ENCODE measurements around the gene SLC6A1.

Gene SLC6A1

DNA sequence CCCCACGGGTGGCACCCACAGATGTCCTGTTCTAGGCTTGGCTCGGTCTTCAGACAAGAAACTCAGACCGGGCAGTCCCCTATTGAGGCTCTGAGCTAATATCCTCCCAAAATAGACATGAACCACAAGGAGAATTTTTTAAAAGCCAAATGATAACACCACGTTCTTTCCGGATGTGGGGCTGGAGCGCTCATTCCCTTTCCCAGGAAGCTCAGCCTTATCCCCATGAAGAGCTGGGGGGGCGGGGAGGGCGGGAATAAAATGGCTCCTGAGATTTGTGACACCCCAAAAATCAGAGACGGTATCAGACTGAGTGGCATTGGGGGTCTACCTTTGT, 1.1 kb downstream of the SLC6A1 start:
- no peak for DNase-seq (ENCODE audit: low spot score)

DNA sequence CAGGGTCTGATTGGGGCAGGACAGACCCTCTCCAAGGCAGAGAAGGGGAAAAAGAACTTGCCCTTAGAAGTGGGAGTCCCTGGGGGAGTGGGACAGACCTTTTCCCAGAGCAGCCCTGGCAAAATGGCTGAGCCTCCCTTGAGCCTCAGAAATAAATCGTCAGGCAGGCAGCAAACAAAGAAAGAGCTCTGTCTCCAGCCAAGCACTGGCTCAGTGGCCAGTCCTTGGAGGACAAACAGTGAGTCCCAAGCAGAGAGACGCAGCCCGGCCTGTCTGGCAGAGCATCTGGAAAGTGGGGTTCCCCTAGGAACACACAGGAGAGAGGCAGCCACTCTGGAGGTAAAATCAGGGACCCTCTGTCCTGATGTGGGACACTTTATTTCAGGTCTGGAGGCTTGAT, 1.8 kb downstream of the SLC6A1 start:
- no peak for DNase-seq (ENCODE audit: low spot score)

DNA sequence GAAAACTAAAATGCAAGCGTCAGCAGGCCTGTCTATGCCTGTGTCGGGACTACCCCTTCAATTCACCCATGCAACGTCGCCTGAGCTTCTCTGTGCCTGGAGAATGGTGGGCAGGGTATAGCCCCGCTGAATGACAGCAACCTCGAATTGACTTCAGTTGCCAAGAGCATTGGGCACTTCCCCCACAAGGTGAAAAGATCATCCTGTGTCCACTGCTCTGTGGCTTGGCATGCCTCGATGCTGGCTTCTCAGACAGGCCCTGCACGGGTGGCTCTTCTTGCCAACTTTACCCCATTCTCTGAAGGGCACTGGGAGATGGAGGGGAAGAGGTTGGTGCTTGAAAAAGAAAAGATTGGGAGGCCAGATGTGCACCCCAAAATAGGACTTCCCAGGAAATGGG, 3.3 kb downstream of the SLC6A1 start:
- DNase-seq (ENCODE audit: low spot score): no peak

DNA sequence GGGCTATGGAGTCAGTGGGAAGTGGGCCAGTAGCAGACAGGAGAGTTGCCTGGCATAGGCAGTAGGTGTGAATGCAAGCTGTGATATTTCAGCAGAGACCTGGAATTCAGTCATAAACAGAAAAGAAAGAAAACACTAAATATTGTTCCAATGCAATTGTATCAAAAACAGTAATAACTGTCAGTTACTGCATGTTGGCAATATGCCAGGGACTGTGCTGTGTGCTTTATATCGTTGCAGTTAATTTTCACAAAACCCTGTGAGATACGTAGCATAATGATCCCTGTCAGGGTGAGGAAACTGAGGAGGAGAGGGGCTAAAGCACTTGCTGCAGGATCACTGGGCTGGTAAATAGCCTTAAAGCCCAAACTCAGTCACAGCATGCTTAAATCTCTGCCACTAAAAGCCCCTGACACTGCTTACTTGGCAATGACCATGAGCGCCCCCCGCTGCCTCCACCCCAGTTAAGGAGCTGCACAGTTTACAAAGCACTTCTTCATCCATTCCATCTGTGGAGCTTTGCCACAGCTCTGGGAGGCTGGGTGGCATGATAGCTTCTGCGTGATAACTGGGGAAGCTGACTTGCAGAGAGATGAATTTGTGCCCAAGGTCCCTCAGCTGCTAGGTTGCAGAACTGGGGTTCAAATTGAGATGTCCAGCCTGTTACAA, 3.9 kb downstream of the SLC6A1 start:
- DNase-seq (ENCODE audit: low spot score): no peak

DNA sequence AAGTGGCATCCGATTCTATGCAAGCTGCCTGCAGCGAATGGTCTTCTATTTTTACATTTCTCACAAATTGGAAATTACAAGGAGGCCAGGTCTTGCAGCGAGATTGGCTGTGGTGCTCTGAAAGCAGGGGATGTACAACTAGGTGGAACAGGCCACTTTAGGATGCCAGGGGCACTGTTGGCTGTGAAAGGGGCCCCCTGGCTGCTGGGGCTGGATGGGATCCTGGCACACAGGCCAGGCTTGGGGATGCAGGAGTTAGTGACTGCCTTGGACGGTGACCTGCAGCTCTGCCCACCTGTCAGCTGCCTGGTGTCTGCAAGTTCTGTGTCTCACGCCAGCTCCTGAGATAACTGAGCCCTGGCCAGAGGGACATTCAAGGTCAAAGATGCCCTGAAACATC, 4.6 kb downstream of the SLC6A1 start:
- no peak for DNase-seq (ENCODE audit: low spot score)

DNA sequence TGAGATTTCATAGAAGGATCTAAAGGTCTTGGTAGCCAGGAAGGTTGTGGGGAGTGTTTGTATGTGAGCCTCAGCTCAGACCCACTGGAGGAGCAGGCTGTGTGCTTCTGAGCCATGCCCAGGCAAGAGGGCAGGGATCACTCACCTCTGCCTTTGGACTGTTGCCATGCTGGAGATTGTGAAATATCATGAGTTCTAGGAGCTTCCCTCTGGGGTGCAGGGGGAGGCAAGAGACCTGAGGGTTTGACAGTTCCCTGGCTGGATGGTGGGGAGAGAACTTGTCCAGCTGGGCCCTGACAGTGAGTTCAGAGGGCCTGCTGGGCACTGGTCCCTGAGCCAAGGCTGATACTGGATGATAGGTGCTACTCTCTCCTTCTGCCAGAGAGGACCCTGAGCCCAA, 6.0 kb downstream of the SLC6A1 start:
- DNase-seq (ENCODE audit: low spot score): no peak

DNA sequence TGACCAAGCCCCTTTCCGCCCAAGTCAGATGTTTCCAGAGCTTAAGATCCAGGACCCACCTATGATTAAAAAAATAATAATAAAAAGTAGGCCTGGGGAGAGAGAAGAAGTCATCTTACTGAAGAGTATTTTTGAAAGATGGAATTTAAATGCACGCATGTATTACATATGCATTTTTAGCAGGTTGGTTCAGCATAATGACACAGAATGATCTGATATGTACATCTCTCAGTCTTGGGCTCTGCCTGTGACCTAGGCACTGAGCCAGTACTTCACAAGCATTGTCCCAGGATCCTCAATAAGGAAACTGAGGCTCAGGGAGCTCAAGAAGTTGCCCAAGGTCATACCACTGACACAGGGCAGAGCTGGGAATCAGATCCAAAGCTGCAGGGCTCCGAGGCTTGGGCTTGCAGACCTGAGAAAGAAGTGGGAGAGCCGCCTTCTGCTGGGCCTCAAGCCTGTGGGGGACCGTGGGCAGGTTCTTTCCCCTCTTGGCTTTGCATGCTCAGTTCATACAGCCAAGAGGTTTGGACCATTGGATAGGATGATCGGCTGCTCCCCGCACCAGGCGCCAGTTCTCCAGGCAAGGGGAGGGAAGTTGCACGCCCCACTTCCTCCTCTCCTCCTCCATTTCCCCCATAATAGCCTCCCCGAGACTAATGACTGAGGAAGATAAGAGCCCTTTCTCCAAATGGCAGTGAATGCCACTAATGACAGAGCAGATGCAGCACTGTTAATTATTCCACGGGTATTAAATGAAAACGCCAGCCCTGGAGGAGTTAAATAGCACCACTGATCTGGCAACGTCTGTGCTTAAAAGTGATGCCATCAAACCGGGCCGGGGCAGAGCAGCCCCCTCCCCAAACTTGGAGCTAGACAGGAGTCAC, 6.9 kb downstream of the SLC6A1 start:
- DNase-seq (ENCODE audit: low spot score): no peak

DNA sequence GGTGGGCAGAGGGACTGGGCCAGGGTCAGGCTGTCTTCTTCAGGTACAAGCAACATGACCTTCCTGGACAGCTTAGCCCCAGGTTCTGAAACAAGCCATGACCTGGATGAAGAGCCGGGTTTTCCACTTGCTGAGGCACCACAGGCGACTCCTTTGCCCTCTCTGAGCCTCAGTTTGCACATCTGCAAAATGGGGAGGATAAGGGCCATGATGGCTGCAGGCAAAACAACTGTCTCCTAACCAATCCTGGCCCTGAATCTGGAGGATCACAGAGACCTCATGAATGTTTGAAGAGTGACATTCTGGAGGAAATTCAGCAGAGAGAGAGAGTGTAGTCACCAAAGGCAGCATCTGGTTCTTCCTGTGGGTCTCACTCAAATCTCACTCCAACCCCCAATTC, 8.0 kb downstream of the SLC6A1 start:
- DNase-seq (ENCODE audit: low spot score): no peak

DNA sequence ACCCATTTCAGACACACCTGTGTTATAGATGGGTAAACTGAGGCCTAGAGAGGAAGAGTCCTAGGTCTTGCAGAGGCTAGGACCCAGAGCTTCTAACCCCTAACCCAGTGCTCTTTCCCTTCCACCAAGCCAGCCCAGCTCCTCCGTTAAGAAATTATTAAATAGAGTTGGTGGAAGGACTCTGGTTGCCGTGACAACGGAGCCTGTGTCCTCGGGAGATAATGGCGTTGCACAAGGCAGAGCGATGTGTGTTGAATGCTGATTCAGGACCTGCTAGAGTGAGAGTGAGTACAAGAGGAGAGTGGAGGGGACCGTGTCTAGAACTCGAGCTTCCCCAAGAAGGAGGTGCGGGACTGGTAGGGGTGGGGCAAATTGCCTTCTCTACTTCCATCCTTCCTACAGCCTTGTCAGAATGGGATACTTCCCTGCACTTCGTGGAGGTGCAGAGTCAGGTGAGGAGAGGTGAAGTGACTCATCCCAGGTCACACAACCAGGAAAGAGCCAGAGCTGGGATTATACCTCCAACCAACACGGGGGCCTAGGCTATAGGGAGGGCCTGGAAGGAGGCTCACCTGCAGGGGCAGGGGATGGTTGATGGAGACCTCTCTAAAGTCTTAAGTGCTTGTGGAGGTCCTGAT, 8.6 kb downstream of the SLC6A1 start:
- no peak for DNase-seq (ENCODE audit: low spot score)

DNA sequence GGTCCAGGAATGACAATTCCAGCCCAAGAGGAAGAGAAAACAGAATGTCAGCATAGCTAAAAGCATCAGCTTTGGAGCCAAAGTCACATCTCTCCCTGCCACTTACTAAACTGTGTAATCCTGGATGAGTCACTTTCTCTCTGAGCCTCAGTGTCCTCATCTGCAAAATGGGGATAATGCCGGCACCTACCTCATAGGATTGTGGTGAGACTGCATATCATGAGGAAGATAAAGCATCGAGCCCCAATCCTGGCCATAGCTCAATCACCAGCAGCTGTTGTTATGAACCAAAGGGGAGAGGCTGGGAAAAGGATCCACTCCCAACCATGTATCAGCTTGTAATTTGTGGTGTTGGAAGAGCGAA, 9.1 kb downstream of the SLC6A1 start:
- no peak for DNase-seq (ENCODE audit: low spot score)

DNA sequence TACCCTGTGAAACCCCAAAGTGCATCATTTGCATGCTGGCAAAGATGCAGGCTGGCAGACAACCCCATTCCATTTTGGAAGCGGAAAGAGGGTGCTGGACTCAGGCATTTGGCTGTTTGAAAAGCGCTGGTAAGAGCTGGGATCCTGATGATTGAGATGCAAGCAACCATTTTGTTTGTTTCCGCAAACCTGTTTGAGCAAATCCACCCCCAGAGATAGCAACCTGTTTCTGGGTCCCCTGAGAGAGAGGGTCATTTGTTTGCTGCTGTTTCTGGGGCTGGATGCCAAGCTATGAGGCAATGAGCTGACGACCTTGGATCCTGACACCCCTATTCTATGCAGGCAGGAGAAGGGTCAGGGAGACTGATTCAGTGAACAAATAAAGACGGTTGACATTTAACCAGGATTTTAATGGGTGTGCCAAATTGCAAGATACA, 9.8 kb downstream of the SLC6A1 start:
- DNase-seq (ENCODE audit: low spot score): no peak

DNA sequence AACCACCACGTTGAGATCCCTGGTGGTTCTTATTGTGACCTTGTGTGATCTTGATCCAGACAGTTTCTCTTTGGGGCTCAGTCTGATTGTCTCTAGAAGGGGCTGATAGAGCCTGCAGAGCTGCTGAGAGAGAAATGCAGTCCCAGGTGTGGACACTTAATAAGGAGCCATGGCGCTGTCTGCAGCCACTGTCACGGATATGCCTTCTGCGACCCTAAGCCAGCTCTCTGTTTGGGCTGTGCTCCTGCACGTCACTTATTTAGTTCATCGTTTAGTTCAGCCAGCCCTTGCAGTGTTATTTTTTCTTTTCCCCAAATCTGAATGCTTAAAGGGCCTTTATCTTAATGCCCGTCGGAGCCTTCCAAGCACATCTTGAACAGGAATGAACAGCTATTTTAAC, 12.0 kb downstream of the SLC6A1 start:
- no peak for DNase-seq (ENCODE audit: low spot score)

DNA sequence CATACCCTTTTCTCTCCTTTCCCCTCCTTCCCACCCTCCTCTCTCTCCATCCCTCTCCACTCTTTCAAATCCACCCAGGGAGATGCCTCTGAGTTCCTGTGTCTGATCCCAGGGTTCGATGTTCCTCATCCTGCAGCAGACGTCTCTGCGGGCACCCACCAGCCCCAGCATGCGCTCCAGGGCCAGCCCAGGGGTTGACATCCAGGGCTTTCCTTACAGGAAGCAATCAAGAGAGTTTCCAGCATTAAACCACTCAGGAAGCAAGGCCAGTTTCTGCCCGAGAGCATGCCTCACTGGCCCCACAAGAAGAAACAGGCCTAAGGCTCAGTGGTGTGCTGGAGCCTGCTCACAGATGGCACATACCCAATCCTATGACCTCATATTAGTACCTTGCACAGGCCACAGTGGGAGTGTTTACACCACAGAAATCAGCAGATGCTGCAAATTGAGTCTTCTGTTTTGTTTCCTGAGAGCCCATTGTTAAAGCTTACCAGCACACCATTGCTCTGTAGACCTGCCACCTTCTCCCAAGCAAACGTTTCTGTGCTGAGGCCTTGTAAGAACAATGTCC, 13.2 kb downstream of the SLC6A1 start:
- DNase-seq (ENCODE audit: low spot score): no peak

DNA sequence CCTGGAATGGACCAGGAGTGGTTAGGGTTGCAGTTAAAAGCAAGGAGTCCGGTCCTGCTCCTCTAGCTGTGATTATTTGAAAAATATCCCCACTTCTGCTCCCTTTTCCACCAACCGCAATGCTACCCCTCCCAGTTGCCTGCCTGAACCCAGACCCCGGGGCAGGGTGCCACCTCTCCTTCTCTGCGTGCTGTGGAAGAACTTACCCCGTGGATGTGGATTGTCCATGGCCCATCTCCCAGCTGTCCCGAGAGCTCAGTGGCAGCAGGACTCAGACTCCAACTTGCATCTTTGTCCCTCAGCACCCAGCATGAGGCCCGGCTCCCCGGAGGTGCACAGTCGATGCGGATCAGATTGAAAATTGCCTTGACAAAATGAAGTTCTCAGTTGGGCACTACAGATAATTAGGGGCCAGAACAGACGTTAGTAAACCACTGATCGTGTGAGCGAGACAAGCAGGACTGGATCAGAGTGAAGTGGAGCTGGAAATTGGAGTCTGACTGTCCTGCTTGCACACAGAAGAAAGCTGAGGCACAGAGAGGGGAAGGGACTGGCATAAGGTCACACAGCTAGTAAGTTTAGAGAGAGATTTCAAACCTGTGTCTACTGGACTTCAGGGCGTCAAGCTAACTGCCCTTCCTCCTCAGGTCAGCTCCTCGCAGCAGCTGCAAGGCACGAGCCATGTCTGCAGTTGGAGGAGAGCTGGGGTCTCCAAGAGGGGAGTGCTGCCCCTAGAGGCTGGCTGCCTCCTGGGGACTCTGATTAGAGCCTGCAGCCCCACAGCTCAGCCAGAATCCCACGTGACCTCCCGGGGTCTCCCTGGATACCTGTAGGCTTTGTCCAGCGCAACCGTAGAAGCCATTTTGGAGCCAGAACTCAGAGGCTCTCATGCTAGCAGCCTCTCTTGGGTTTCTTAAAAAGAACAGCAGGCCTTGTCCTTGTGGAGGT, 14.7 kb downstream of the SLC6A1 start:
- DNase-seq (ENCODE audit: low spot score): peak; percentile 68

DNA sequence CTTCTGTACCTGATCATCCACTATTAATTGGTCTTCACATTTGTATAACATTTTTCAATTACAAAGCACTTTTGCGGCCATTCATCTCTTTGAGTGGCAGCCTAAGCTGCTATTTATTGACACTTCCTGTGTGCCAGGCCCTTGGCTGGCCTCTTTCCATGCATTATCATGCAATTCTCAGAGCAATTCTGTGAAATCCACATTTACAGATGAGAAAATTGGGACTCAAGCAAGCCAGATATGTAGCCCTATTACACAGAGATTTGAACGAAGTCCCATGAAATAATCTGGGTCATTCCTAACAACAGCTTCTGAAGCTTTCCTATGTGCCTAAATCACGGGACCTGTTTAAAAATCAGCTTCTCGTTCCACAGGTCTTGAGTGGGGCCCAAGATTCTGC, 17.4 kb downstream of the SLC6A1 start:
- DNase-seq (ENCODE audit: low spot score): no peak

DNA sequence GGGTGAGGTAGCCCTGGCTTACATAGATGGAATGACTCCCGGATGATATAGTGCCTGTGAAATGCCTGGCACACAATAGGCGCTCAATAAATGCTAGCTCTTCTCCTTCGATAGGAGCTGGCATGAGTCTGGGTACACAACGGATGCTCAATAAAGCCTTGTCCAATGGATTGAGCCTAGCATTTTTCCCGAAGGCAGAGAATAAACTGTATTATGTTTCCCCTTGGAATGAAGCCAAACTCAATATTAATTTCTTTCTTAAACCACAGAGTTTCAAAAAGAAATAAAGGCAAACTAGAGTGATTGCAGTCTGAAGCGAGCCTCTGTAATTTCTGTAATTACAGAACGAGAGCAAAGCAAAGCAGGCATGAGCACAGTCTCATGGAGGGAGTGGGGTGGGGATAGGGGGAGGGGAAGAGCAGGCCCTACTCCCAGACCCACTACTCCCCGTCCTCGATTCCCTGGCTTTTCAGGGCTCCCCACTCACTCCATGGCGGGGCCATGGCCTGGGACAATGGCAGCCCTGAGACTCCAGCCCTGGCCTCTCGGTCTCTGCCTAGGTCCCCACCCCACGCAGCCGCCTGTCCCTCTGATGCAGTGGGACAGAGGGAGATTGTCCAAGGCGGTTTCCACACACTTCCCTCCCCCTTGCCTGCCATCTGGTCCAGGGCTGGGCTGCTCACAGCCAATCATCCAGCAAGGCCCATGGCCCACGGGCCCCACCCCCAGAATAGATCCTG, 18.0 kb downstream of the SLC6A1 start:
- no peak for DNase-seq (ENCODE audit: low spot score)

DNA sequence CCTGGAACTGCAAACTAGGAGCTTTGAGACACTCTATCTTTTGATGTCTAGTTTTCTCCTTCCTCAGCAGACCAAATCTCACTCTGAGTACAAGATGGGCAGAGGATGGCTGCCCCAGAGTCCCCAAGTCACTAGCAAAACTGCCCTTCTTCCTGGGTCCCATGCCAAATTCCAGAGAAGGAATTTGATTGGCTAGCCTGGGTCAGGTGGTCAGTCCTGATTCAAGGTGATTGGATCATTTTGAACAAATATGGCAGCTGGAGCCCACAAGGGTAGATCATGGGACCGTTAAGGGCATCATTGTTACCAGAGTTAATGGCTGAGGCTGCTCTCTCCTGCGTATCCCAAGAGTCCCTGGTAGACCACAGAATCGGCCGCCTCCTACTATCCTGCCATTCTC, 21.7 kb downstream of the SLC6A1 start:
- DNase-seq (ENCODE audit: low spot score): no peak

DNA sequence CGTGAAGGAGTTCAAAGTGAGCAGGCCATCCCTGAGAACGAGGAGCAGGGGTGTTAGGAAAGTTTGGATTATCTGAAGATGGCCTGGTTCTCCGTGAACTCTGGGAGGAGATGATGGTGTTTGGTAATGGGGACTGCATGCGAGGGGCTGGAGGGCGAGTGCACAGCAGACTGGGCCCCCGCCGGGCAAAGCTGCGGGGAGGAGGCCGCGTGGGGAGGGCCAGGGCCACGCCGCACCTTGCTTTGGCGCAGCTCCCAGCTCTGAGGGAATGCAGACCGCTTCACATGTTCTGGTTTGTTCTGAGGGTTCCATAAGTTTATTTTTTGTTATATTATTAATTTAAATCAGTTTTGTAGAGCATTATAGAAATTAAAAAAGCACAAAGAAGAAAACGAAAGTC, 22.2 kb downstream of the SLC6A1 start:
- no peak for DNase-seq (ENCODE audit: low spot score)

DNA sequence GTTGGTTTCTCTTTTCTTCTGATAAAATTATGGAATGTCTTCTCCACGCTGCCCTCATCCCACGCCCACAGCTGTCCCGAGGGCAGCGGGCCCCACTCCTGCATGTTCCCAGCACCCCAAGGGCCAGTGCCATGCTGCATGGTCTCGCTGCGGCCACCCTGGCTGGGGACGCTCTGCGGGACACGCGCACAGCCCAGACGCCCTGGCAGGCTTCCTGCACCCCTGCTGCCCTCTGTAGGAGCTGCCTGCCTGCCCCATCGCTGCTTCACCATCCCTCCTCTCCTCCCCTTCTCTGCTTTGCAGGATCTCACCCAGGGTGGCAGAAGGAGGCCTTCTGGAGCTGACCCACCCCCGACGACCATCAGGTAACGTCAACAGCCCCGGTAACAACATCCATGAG, 22.8 kb downstream of the SLC6A1 start:
- no peak for DNase-seq (ENCODE audit: low spot score)

DNA sequence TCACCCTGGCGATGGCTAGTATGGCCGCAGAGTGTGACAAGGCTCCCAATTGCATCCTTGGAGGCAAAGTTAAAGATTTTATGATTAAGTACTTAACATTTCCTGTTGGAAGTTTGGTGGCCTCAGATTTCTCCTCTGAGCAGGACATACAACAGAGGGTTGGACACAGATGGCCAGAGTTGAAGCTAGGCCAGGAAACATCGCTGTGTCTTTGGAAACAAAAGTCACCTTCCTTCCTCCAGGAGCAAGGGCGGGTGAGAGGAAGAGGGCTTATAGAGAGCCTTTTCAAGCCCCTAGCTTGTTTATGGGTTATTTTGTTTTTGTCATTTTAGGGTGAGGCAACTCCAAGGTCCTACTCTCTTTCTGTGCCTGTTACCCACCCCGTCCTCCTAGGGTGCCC, 24.2 kb downstream of the SLC6A1 start:
- no peak for DNase-seq (ENCODE audit: low spot score)

DNA sequence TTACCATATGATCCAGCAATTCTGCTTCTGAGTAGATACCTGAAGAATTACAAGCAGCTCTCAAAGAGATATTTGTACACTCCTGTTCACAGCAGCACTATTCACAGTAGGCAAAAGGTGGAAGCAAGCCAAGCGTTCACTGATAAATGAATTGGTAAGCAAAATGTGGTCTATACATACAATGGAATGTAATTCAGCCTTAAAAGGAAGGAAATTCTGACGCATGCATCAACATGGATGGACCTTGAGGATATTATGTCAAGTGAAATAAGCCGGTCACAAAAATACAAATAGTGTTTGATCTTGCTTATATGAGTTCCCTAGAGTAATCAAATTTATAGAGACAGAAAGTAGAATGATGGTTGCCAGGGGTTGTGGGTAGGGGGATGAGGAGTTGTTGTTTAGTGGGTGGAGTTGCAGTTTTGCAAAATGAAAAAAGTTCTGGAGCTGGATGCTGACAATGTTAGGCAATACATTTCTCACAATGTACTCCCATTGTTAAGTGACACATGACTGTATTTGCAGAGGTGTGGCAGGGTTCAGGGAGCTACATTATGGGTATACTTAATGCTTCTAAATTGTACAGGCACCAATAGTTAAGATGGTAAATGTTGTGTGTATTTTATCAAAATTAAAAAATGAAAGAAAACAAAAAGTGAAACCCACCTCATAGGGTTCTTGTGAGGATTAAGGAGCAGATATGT, 26.7 kb downstream of the SLC6A1 start:
- DNase-seq (ENCODE audit: low spot score): no peak

Measured in ecto neural progenitor cell (in vitro differentiated cells).